ENCODE measurements around the gene GRIK4. TPM values are rescaled to one million over a fixed set of nuclear protein-coding genes. Genes with fewer than 3 reads are reported as not detected.

Gene GRIK4
- total and polyA plus RNA-seq, 9 of the 15 experiments (the other 6 are each of a cell fraction or from before 2014, with no cell fraction given): not detected

GRCh38 chr11:120884154-120885020, 372.8 kb downstream of the GRIK4 start (continued):
- TF ChIP-seq CEBPG (CRISPR knock-in tag; IDR thresholded peaks at IDR 0.05): no peak
- TF ChIP-seq CEBPG (tag; conservative IDR thresholded peaks at IDR 0.05 in 1 of 2, IDR thresholded peaks at IDR 0.05 in 1 of 2): no peak
- no peak for TF ChIP-seq HMG20A (CRISPR knock-in tag; conservative IDR thresholded peaks at IDR 0.05)
- TF ChIP-seq HDAC3 (IDR thresholded peaks at IDR 0.05; ENCODE audit: borderline replicate concordance, partially characterized antibody): no peak
- no peak for TF ChIP-seq ERF (CRISPR knock-in tag; IDR thresholded peaks at IDR 0.05)
- no peak for TF ChIP-seq NCOA1 (IDR thresholded peaks at IDR 0.05; ENCODE audit: low read depth)
- TF ChIP-seq HES1 (IDR thresholded peaks at IDR 0.05; ENCODE audit: low read depth): no peak

- no peaks in the 10 kb centered on the region for H3K36me3 ChIP-seq (ENCODE audit: control insufficient read depth, insufficient read depth, low read length)
- H3K4me3 ChIP-seq: no peak overlapping the region
- in situ Hi-C loops (cut with MboI): no loop called here
- peaks cover 0 to 26% of the 10 kb centered on the region in 2 experiments; a peak in 2 of 5 replicates for H3K27me3 ChIP-seq (ENCODE audit: control insufficient read depth in 2 of 2, insufficient read depth in 2 of 2, low read length in 2 of 2)
- no peaks in the 10 kb centered on the region for H3K9me3 ChIP-seq (replicated peaks; ENCODE audit: control insufficient read depth, insufficient read depth, low read depth, low read length)
- no peak for DNase-seq (ENCODE audit: extremely low read depth in 1 of 4, low spot score in 3 of 4)
- ATAC-seq: no peak
- H4K20me1 ChIP-seq (replicated peaks; ENCODE audit: control insufficient read depth, insufficient read depth, low read length): no peaks in the 10 kb centered on the region
- H3K79me2 ChIP-seq (ENCODE audit: control insufficient read depth, insufficient read depth, low read length): no peaks in the 10 kb centered on the region
- H3K4me2 ChIP-seq (ENCODE audit: insufficient read depth, low read length): no peak overlapping the region
- no peak overlapping the region for H3K27ac ChIP-seq (ENCODE audit: extremely low read depth, low read depth, low read length)
- 1% methylated on average over 7 of the region's 7 CpGs for WGBS (ENCODE audit: insufficient coverage, low coverage, missing lambda C conversion rate)
- FAIRE-seq: no peak
- no peaks in the 10 kb centered on the region for H3K9me1 ChIP-seq (ENCODE audit: control insufficient read depth, insufficient read depth, low read length)
- BruUV-seq (replicated peaks): no TSS peak
- H3K4me1 ChIP-seq (replicated peaks in 1 of 2; ENCODE audit: control insufficient read depth in 2 of 2, insufficient read depth in 2 of 2, low read length in 2 of 2): no peaks in the 10 kb centered on the region
- intact Hi-C loops (cut with micrococcal nuclease): no loop called here
- ChIA-PET CTCF (ENCODE audit: low intra/inter-chr PET ratio) (no interaction called here), POLR2A (interaction anchor here (0.6 to 0.8 kb wide), 2 partner anchors 198 to 600 kb away, joined by 3 to 4 read pairs; no protein-coding TSS in a partner anchor)
- H3K9ac ChIP-seq (ENCODE audit: insufficient read depth in 1 of 2, low read depth in 2 of 2, low read length in 2 of 2): no peak overlapping the region
- no peak overlapping the region for H2AFZ ChIP-seq (ENCODE audit: low read depth, low read length)
- TF ChIP-seq AFF1 (IDR thresholded peaks at IDR 0.05; ENCODE audit: low read depth in 1 of 2, partially characterized antibody in 2 of 2) (no peak), DEAF1 (CRISPR knock-in tag; IDR thresholded peaks at IDR 0.05) (no peak), LARP7 (IDR thresholded peaks at IDR 0.05) (no peak), SAFB2 (IDR thresholded peaks at IDR 0.05; ENCODE audit: borderline replicate concordance, low read depth, low read length, severe bottlenecking) (no peak)
These were observed 379.2 kb downstream of the GRIK4 start for GRCh38 chr11:120890609-120891320.

Data from K562 (cell line).